MCF 10A (cell line): ENCODE results near the gene DAW1. TPM values are rescaled to one million over a fixed set of nuclear protein-coding genes. Genes with fewer than 3 reads are reported as not detected.
A peak's percentile ranks its signal among the peaks of the same experiment; 100 is the strongest.

Experiments
- BruUV-seq: library from RNA; stranded (reverse); fragments of 400-500 nt; replicated peaks from 2 replicates; lab custom pipeline; 2021; lab: Mats Ljungman, UMichigan
- CTCF ChIA-PET: fragments of 300-600 bp; sonication (Branson Sonifier 250); formaldehyde crosslinking; extraction: SDS; loops from one replicate; lab custom pipeline; 2021; ENCODE audit warnings: antibody characterized with exemption, inconsistent platforms; lab: Yijun Ruan, JAX
- POLR2A ChIA-PET: fragments of 300-600, 350-650 bp; sonication (Branson Sonifier 250); formaldehyde crosslinking; extraction: SDS; loops from one replicate; lab custom pipeline; 2020; ENCODE audit warnings: antibody characterized with exemption, inconsistent platforms; lab: Yijun Ruan, JAX
- DNase-seq: peaks from one replicate; pipeline ENCODE4 v3.0.0-alpha.2; 2018; ENCODE audit not compliant: unreplicated experiment
- H3K27ac Mint-ChIP-seq: one replicate; pipeline ENCODE4 v1.8.0; 2022; ENCODE audit warnings: mild to moderate bottlenecking, low read depth, mixed read lengths; ENCODE audit not compliant: unreplicated experiment
- H3K27me3 Mint-ChIP-seq: one replicate; pipeline ENCODE4 v1.8.0; 2022; ENCODE audit warnings: mixed read lengths; ENCODE audit not compliant: insufficient read depth, unreplicated experiment
- H3K36me3 Mint-ChIP-seq: one replicate; pipeline ENCODE4 v1.8.0; 2022; ENCODE audit warnings: mild to moderate bottlenecking, moderate library complexity, mixed read lengths; ENCODE audit not compliant: insufficient read depth, unreplicated experiment
- H3K4me1 Mint-ChIP-seq: one replicate; pipeline ENCODE4 v1.8.0; 2022; ENCODE audit warnings: mixed read lengths; ENCODE audit not compliant: insufficient read depth, unreplicated experiment
- H3K4me3 Mint-ChIP-seq: one replicate; pipeline ENCODE4 v1.8.0; 2022; ENCODE audit warnings: mild to moderate bottlenecking, moderate library complexity, mixed read lengths; ENCODE audit not compliant: unreplicated experiment
- H3K9me3 Mint-ChIP-seq: one replicate; pipeline ENCODE4 v1.8.0; 2022; ENCODE audit warnings: mixed read lengths; ENCODE audit not compliant: unreplicated experiment
- intact Hi-C: fragments of 100-400 bp; cut with micrococcal nuclease; formaldehyde crosslinking; loops from 2 replicates; pipeline ENCODE4 v1.14.1; 2022
- total RNA-seq: library from RNA; stranded (reverse); gene quantifications from 2 replicates; pipeline ENCODE4 v1.2.3, GENCODE V29; 2022
- TF ChIP-seq, protein P1 (sequence below): fragments of 200-600 bp; IDR thresholded peaks from one replicate; pipeline ENCODE4 v1.8.0; 2022; ENCODE audit warnings: antibody characterized with exemption, mild to moderate bottlenecking; ENCODE audit not compliant: unreplicated experiment

Gene DAW1
- total RNA-seq, 1 experiment from 2014 or later: 1.1 TPM

DNA sequence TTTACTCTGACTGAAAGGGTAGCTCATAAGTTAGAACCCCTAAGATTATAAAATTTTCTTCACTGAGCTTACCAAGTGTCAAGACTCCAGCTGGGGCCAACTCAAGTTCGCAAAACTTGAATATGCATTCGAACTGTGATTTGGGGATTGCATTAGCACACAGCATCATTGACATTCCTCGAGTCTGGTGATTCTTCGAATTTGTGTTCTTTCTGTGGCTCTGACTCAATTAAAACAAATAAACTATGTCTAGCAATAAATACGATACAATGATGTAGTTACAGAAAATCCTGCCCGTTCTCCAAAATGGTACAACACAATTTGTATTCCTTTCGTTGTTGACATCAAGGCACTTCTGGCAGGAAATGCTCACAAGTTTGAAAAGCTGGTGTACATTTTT lies 46.7 kb upstream of the DAW1 start:
- Mint-ChIP-seq H3K9me3 (peaks cover 14% of the 10 kb centered on the region), H3K36me3 (no peaks in the 10 kb centered on the region), H3K27ac (no peak overlapping the region), H3K27me3 (no peaks in the 10 kb centered on the region), H3K4me1 (peaks cover 31% of the 10 kb centered on the region), H3K4me3 (no peak overlapping the region)
- TF ChIP-seq, protein P1, sequence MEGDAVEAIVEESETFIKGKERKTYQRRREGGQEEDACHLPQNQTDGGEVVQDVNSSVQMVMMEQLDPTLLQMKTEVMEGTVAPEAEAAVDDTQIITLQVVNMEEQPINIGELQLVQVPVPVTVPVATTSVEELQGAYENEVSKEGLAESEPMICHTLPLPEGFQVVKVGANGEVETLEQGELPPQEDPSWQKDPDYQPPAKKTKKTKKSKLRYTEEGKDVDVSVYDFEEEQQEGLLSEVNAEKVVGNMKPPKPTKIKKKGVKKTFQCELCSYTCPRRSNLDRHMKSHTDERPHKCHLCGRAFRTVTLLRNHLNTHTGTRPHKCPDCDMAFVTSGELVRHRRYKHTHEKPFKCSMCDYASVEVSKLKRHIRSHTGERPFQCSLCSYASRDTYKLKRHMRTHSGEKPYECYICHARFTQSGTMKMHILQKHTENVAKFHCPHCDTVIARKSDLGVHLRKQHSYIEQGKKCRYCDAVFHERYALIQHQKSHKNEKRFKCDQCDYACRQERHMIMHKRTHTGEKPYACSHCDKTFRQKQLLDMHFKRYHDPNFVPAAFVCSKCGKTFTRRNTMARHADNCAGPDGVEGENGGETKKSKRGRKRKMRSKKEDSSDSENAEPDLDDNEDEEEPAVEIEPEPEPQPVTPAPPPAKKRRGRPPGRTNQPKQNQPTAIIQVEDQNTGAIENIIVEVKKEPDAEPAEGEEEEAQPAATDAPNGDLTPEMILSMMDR: no peak
- ChIA-PET POLR2A (interaction anchor here (0.6 to 0.8 kb wide), 2 partner anchors 13 to 127 kb away, joined by 3 read pairs; no protein-coding TSS in a partner anchor), CTCF (no interaction called here)
- peak; percentile 21 for DNase-seq
- no TSS peak for BruUV-seq
- intact Hi-C loops: no loop called here

DNA sequence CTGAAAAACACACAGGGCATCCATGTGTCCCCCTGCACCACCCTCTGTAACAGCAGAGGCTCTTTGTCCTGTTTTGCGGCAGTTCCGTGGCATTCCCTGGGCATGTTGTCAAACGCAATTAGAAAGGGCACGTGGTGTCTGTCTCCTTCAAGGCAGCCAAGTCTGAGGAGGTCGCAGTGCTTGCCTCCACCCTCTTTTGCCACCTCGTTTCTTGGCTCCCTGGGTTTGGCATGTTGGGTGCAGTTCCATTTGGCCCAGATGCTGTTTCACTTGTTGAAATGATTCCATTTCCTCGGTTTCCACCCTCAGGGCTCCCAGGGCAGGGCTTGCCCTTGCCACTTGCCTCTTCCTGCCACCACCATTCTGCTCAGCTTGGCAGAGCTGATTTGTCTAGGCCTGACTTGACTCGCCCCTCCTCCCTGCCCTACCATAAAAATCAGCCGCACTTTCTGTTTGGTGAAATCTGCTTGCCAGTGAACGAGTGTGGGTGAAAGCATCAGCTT lies 45.4 kb upstream of the DAW1 start:
- DNase-seq: peak; percentile 15
- no peaks in the 10 kb centered on the region for H3K27me3 Mint-ChIP-seq
- peaks cover 7% of the 10 kb centered on the region for H3K9me3 Mint-ChIP-seq
- POLR2A ChIA-PET: no interaction called here
- H3K4me3 Mint-ChIP-seq: peak overlapping the region; percentile 30
- TF ChIP-seq, protein P1: no peak
- no TSS peak for BruUV-seq
- H3K4me1 Mint-ChIP-seq: peaks cover 20% of the 10 kb centered on the region
- no peaks in the 10 kb centered on the region for H3K36me3 Mint-ChIP-seq
- CTCF ChIA-PET: no interaction called here
- intact Hi-C loops: no loop called here
- H3K27ac Mint-ChIP-seq: peak overlapping the region; percentile 33

DNA sequence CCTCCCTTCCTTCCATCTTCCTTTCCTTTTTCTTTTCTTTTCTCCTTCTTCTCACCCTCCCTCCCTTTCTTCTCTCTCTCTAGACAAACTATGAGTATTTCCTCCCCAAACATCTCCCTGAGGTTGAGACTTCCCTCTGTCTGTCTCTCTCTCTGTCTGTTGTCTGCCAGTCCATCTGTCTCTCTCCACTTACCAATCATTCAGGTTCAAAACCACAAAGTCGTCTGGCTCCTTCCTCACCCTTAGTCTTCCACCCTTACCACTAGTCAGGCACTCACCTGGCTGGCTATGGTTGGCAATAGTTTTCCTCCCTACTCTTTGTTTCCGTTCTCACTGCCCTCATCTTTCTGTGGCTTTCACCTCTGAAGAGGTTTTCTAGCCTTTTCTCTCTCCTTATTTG lies 44.9 kb upstream of the DAW1 start:
- ChIA-PET POLR2A (interaction anchor here (0.7 kb wide), 1 partner anchor 52 kb away, joined by 3 read pairs; no protein-coding TSS in a partner anchor), CTCF (no interaction called here)
- no TSS peak for BruUV-seq
- H3K27ac Mint-ChIP-seq: peak overlapping the region; percentile 33
- TF ChIP-seq, protein P1: no peak
- peak overlapping the region; percentile 30 for H3K4me3 Mint-ChIP-seq
- H3K4me1 Mint-ChIP-seq: peaks cover 16% of the 10 kb centered on the region
- no peaks in the 10 kb centered on the region for H3K27me3 Mint-ChIP-seq
- no peak for DNase-seq
- intact Hi-C loops: no loop called here
- H3K36me3 Mint-ChIP-seq: no peaks in the 10 kb centered on the region
- peaks cover 2% of the 10 kb centered on the region for H3K9me3 Mint-ChIP-seq

DNA sequence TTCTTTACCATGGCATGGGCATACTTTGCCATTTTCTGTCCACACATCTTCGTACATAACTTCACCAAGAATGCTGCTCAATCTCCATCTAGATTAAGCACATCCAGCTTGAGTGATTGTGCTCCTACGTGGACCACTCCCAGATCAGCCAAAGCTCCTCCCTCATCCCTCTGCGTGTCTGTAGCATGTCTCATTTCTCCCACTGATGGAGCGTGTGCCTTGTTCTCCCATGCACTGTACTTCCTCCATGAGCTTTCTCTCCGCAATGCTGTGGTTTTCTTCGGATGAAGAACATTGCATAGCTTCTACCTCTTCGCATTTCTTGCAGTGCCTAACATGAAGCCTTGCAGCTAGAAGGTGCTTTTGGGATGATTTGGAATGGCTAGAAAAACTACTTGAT lies 44.3 kb upstream of the DAW1 start:
- no peak for DNase-seq
- H3K9me3 Mint-ChIP-seq: no peaks in the 10 kb centered on the region
- no TSS peak for BruUV-seq

More for the DNA sequence above, 44.3 kb upstream of the DAW1 start:
- Mint-ChIP-seq H3K27ac (peak overlapping the region; percentile 33), H3K36me3 (no peaks in the 10 kb centered on the region), H3K4me1 (peaks cover 14% of the 10 kb centered on the region), H3K4me3 (no peak overlapping the region), H3K27me3 (no peaks in the 10 kb centered on the region)
- POLR2A ChIA-PET: interaction anchor here (0.6 to 0.7 kb wide), 3 partner anchors 10 to 1893 kb away, joined by 3 read pairs; no protein-coding TSS in a partner anchor
- CTCF ChIA-PET: no interaction called here
- TF ChIP-seq, protein P1: no peak
- intact Hi-C loops: no loop called here
